Calu3 (cell line): ENCODE measurements around the gene BSDC1. TPM values are rescaled to one million over a fixed set of nuclear protein-coding genes. Genes with fewer than 3 reads are reported as not detected.

Source experiments
- BruUV-seq: library from RNA; stranded (reverse); fragments of 400-500 nt; replicated peaks from 2 replicates; lab custom pipeline; 2021; lab: Mats Ljungman, UMichigan
- CTCF ChIA-PET: fragments of 300-600 bp; sonication (Branson Sonifier 250); formaldehyde crosslinking; loops from one replicate; lab custom pipeline; 2022; ENCODE audit warnings: antibody characterized with exemption; lab: Charles Lee
- DNase-seq: peaks from one replicate; pipeline ENCODE4 v3.0.0; 2022
- H3K27ac Mint-ChIP-seq: one replicate; pipeline ENCODE4 v1.8.0; 2022; ENCODE audit warnings: mixed read lengths; ENCODE audit not compliant: unreplicated experiment
- H3K27me3 Mint-ChIP-seq: one replicate; pipeline ENCODE4 v1.8.0; 2022; ENCODE audit warnings: mixed read lengths; ENCODE audit not compliant: unreplicated experiment
- H3K36me3 Mint-ChIP-seq: one replicate; pipeline ENCODE4 v1.8.0; 2022; ENCODE audit warnings: mild to moderate bottlenecking, moderate library complexity, mixed read lengths; ENCODE audit not compliant: insufficient read depth, unreplicated experiment
- H3K4me1 Mint-ChIP-seq: one replicate; pipeline ENCODE4 v1.8.0; 2022; ENCODE audit warnings: mild to moderate bottlenecking, low read depth, mixed read lengths; ENCODE audit not compliant: unreplicated experiment
- H3K4me3 Mint-ChIP-seq: one replicate; pipeline ENCODE4 v1.8.0; 2022; ENCODE audit warnings: mild to moderate bottlenecking, low read depth, moderate library complexity, mixed read lengths; ENCODE audit not compliant: unreplicated experiment
- H3K9me3 Mint-ChIP-seq: one replicate; pipeline ENCODE4 v1.8.0; 2022; ENCODE audit warnings: low read depth, mixed read lengths; ENCODE audit not compliant: unreplicated experiment
- CTCF ChIP-seq: fragments of 200-600 bp; IDR thresholded peaks from one replicate; pipeline ENCODE4 v1.8.0; 2022; ENCODE audit warnings: antibody characterized with exemption; ENCODE audit not compliant: unreplicated experiment
- intact Hi-C: fragments of 100-400 bp; cut with micrococcal nuclease; formaldehyde crosslinking; loops from one replicate; pipeline ENCODE4 v1.10.0; 2022; ENCODE audit not compliant: unreplicated experiment
- total RNA-seq: library from RNA; stranded (reverse); gene quantifications from 2 replicates; pipeline ENCODE4 v1.2.3, GENCODE V29; 2022

The BSDC1 gene
- total RNA-seq, 1 experiment from 2014 or later: 49.4 TPM

- Mint-ChIP-seq H3K9me3 (no peaks in the 10 kb centered on the region), H3K4me3 (no peak overlapping the region), H3K4me1 (no peaks in the 10 kb centered on the region), H3K27me3 (no peaks in the 10 kb centered on the region), H3K27ac (no peak overlapping the region), H3K36me3 (peaks cover 31% of the 10 kb centered on the region)
- intact Hi-C loops: no loop called here
- CTCF ChIA-PET: interaction anchor here (0.7 kb wide), 1 partner anchor 97 kb away, joined by 3 read pairs; no protein-coding TSS in a partner anchor
- no peak for DNase-seq
- TF ChIP-seq CTCF: no peak
- no TSS peak for BruUV-seq
Measured at GRCh38 chr1:32367912-32368635, 26.2 kb downstream of the BSDC1 start.

- Mint-ChIP-seq H3K4me3 (no peak overlapping the region), H3K36me3 (peaks cover 45% of the 10 kb centered on the region), H3K4me1 (peaks cover 17% of the 10 kb centered on the region), H3K9me3 (no peaks in the 10 kb centered on the region), H3K27me3 (no peaks in the 10 kb centered on the region), H3K27ac (no peak overlapping the region)
- no peak for TF ChIP-seq CTCF
- intact Hi-C loops: no loop called here
- CTCF ChIA-PET: no interaction called here
- DNase-seq: no peak
- no TSS peak for BruUV-seq
Measured at GRCh38 chr1:32365445-32365844, 28.8 kb downstream of the BSDC1 start.

- H3K4me3 Mint-ChIP-seq: no peak overlapping the region
- intact Hi-C loops: no loop called here
- peaks cover 17% of the 10 kb centered on the region for H3K4me1 Mint-ChIP-seq
- no peak for DNase-seq
- H3K36me3 Mint-ChIP-seq: peaks cover 46% of the 10 kb centered on the region
- no peaks in the 10 kb centered on the region for H3K27me3 Mint-ChIP-seq
- no peaks in the 10 kb centered on the region for H3K9me3 Mint-ChIP-seq
- no peak for TF ChIP-seq CTCF
- BruUV-seq: no TSS peak
- CTCF ChIA-PET: no interaction called here
- H3K27ac Mint-ChIP-seq: no peak overlapping the region
Measured at GRCh38 chr1:32364836-32365235, 29.4 kb downstream of the BSDC1 start.

- no peaks in the 10 kb centered on the region for H3K27me3 Mint-ChIP-seq
- CTCF ChIA-PET: interaction anchor here (0.7 to 1.0 kb wide), 2 partner anchors 9 to 512 kb away, joined by 3 to 4 read pairs; no protein-coding TSS in a partner anchor
- intact Hi-C loops: no loop called here
- TF ChIP-seq CTCF: no peak
- H3K9me3 Mint-ChIP-seq: no peaks in the 10 kb centered on the region
- no peak for DNase-seq
- no TSS peak for BruUV-seq
- H3K4me3 Mint-ChIP-seq: no peak overlapping the region
- H3K4me1 Mint-ChIP-seq: peaks cover 17% of the 10 kb centered on the region
- H3K36me3 Mint-ChIP-seq: peaks cover 52% of the 10 kb centered on the region
- H3K27ac Mint-ChIP-seq: no peak overlapping the region
Measured at GRCh38 chr1:32363713-32364112, 30.5 kb downstream of the BSDC1 start.
